Measurements from ENCODE around the gene CRACDL.

The CRACDL gene

GRCh38 chr2:98822301-98823164 lies 113.5 kb downstream of the CRACDL start:
- FAIRE-seq, result no peak

GRCh38 chr2:98821629-98822135 lies 114.3 kb downstream of the CRACDL start:
- no peak for FAIRE-seq

GRCh38 chr2:98819231-98819766 lies 116.7 kb downstream of the CRACDL start:
- no peak for FAIRE-seq

- FAIRE-seq, result no peak
These were observed 117.9 kb downstream of the CRACDL start for GRCh38 chr2:98818164-98818563.

- no peak for FAIRE-seq
These were observed 119.7 kb downstream of the CRACDL start for GRCh38 chr2:98816281-98816680.

GRCh38 chr2:98815795-98816194 lies 120.2 kb downstream of the CRACDL start:
- FAIRE-seq, result no peak

- no peak for FAIRE-seq
These were observed 124.3 kb downstream of the CRACDL start for GRCh38 chr2:98811766-98812165.

GRCh38 chr2:98810588-98810928 lies 125.5 kb downstream of the CRACDL start:
- FAIRE-seq, result no peak

GRCh38 chr2:98809878-98810587 lies 126.0 kb downstream of the CRACDL start:
- no peak for FAIRE-seq

- FAIRE-seq, result no peak
These were observed 126.9 kb downstream of the CRACDL start for GRCh38 chr2:98809116-98809515.

GRCh38 chr2:98808546-98808945 lies 127.5 kb downstream of the CRACDL start:
- no peak for FAIRE-seq

GRCh38 chr2:98807929-98808328 lies 128.1 kb downstream of the CRACDL start:
- FAIRE-seq, result no peak

- no peak for FAIRE-seq
These were observed 128.8 kb downstream of the CRACDL start for GRCh38 chr2:98807221-98807620.

- FAIRE-seq, result no peak
These were observed 129.8 kb downstream of the CRACDL start for GRCh38 chr2:98806236-98806697.

GRCh38 chr2:98805412-98806171 lies 130.4 kb downstream of the CRACDL start:
- FAIRE-seq, result no peak

- no peak for FAIRE-seq
These were observed 131.3 kb downstream of the CRACDL start for GRCh38 chr2:98804736-98805135.

GRCh38 chr2:98804265-98804650 lies 131.8 kb downstream of the CRACDL start:
- FAIRE-seq, result no peak

GRCh38 chr2:98803405-98804264 lies 132.4 kb downstream of the CRACDL start:
- no peak for FAIRE-seq

- no peak for FAIRE-seq
These were observed 133.7 kb downstream of the CRACDL start for GRCh38 chr2:98802344-98802743.

- no peak for FAIRE-seq
These were observed 134.1 kb downstream of the CRACDL start for GRCh38 chr2:98801921-98802321.

GRCh38 chr2:98801286-98801685 lies 134.7 kb downstream of the CRACDL start:
- no peak for FAIRE-seq
